Neural progenitor cell (in vitro differentiated cells): Measurements from ENCODE around the gene RNF180.

Experiments used
- CTCF ChIP-seq: fragments of 200-600 bp; sonication (generic); IDR thresholded peaks from 2 replicates; pipeline ENCODE4 v1.5.1; 2017; ENCODE audit warnings: antibody characterized with exemption, mild to moderate bottlenecking
- EZH2 ChIP-seq: fragments of 200-600 bp; sonication (generic); IDR thresholded peaks from 2 replicates; pipeline ENCODE4 v1.6.1; 2017; ENCODE audit warnings: antibody characterized with exemption, mild to moderate bottlenecking, moderate library complexity
- EZH2phosphoT487 ChIP-seq: fragments of 200-600 bp; sonication (generic); IDR thresholded peaks from 2 replicates; pipeline ENCODE4 v1.6.1; 2017; ENCODE audit warnings: antibody characterized with exemption

GRCh38 chr5:64330728-64331231 lies 165.1 kb downstream of the RNF180 start:
- no peak for TF ChIP-seq CTCF
- no peak for TF ChIP-seq EZH2
- no peak for TF ChIP-seq EZH2phosphoT487
